Osteoblast (primary cell): ENCODE data around the gene ARHGEF35. TPM values are rescaled to one million over a fixed set of nuclear protein-coding genes. Genes with fewer than 3 reads are reported as not detected.
"Not testable (repeated sequence)": the region's sequence is repeated elsewhere in the genome, so short reads cannot be mapped to it uniquely, and the experiment has no call there.

ENCODE experiments used
- DNase-seq: peaks from one replicate; pipeline ENCODE4 v3.0.0; 2011; ENCODE audit warnings: low spot score, mixed read lengths; ENCODE audit not compliant: insufficient read length; ENCODE audit errors: missing footprints
- H2AFZ ChIP-seq: 2 replicates; pipeline ENCODE4 v1.6.0; 2011; ENCODE audit warnings: mild to moderate bottlenecking, low read length
- H3K27ac ChIP-seq: 2 replicates; pipeline ENCODE4 v1.5.1; 2011; ENCODE audit warnings: mild to moderate bottlenecking, low read depth, low read length, moderate library complexity
- H3K27me3 ChIP-seq: 2 replicates; pipeline ENCODE4 v1.6.0; 2012; ENCODE audit warnings: mild to moderate bottlenecking, control low read depth, inconsistent platforms, low read length, moderate library complexity; ENCODE audit not compliant: insufficient read depth
- H3K36me3 ChIP-seq: 2 replicates; pipeline ENCODE4 v1.5.1; 2011; ENCODE audit warnings: mild to moderate bottlenecking, low read length, control low read depth, moderate library complexity; ENCODE audit not compliant: insufficient read depth
- H3K4me1 ChIP-seq: 2 replicates; pipeline ENCODE4 v1.5.1; 2011; ENCODE audit warnings: mild to moderate bottlenecking, low read length, control low read depth, moderate library complexity; ENCODE audit not compliant: insufficient read depth
- H3K4me2 ChIP-seq: 2 replicates; pipeline ENCODE4 v1.6.0; 2011; ENCODE audit warnings: mild to moderate bottlenecking, low read length; ENCODE audit not compliant: insufficient read depth
- H3K4me3 ChIP-seq: fragments of 200-600 bp; sonication (generic); 3 replicates; pipeline ENCODE4 v1.5.1; 2012; ENCODE audit warnings: mild to moderate bottlenecking, low read length, inconsistent platforms; ENCODE audit not compliant: insufficient read depth
- H3K79me2 ChIP-seq: 2 replicates; pipeline ENCODE4 v1.6.0; 2012; ENCODE audit warnings: mild to moderate bottlenecking, low read length, control low read depth, inconsistent platforms; ENCODE audit not compliant: insufficient read depth
- H3K9me3 ChIP-seq: 2 replicates; pipeline ENCODE4 v1.5.1; 2011; ENCODE audit warnings: low read depth, low read length, control low read depth
- H4K20me1 ChIP-seq: 2 replicates; pipeline ENCODE4 v1.6.0; 2012; ENCODE audit warnings: mild to moderate bottlenecking, low read length, control low read depth; ENCODE audit not compliant: insufficient read depth
- CTCF ChIP-seq: IDR thresholded peaks from 2 replicates; pipeline ENCODE4 v1.5.1; 2011; ENCODE audit warnings: mild to moderate bottlenecking, low read depth, low read length, moderate library complexity; ENCODE audit errors: extremely low read depth
- total RNA-seq: library from RNA; depleted of rRNA; stranded (reverse); fragments of >200 nt; gene quantifications from 2 replicates; pipeline ENCODE4 v1.2.3, GENCODE V29; 2012

The ARHGEF35 gene
- total RNA-seq, 1 donor = 3.6 TPM

- H3K27ac ChIP-seq, H3K36me3 ChIP-seq, H3K27me3 ChIP-seq: not testable (repeated sequence)
These were observed 1.9 kb downstream of the ARHGEF35 start for GRCh38 chr7:144193782-144194181.

GRCh38 chr7:144188578-144189171 is 7.0 kb downstream of the ARHGEF35 start:
- not testable (repeated sequence) for H4K20me1 ChIP-seq, H3K79me2 ChIP-seq, H3K4me3 ChIP-seq, H3K4me2 ChIP-seq, H3K9me3 ChIP-seq, H2AFZ ChIP-seq, H3K27me3 ChIP-seq, H3K4me1 ChIP-seq, DNase-seq, H3K27ac ChIP-seq, H3K36me3 ChIP-seq

More at GRCh38 chr7:144193782-144194181, 1.9 kb downstream of the ARHGEF35 start:
- not testable (repeated sequence) for H3K4me2 ChIP-seq, H3K4me3 ChIP-seq, H4K20me1 ChIP-seq, H2AFZ ChIP-seq, H3K4me1 ChIP-seq, H3K9me3 ChIP-seq, H3K79me2 ChIP-seq, DNase-seq

- H4K20me1 ChIP-seq, H3K36me3 ChIP-seq, H3K4me3 ChIP-seq: not testable (repeated sequence)
These were observed 7.8 kb downstream of the ARHGEF35 start for GRCh38 chr7:144187848-144188247.

GRCh38 chr7:144183166-144183565 is 12.5 kb downstream of the ARHGEF35 start, which contains the start of gene CTAGE4:
Gene CTAGE4, plus strand, starts transcription at chr7:144183466. Its CDS starts 38 bp downstream, at chr7:144183504.
- H3K79me2 ChIP-seq, H3K27me3 ChIP-seq, H4K20me1 ChIP-seq, H3K4me1 ChIP-seq, H3K4me3 ChIP-seq, H3K27ac ChIP-seq, H3K36me3 ChIP-seq, H3K4me2 ChIP-seq, H3K9me3 ChIP-seq, H2AFZ ChIP-seq, DNase-seq: not testable (repeated sequence)

More at GRCh38 chr7:144187848-144188247, 7.8 kb downstream of the ARHGEF35 start:
- not testable (repeated sequence) for H3K79me2 ChIP-seq, H3K27ac ChIP-seq, H3K9me3 ChIP-seq, H2AFZ ChIP-seq, H3K27me3 ChIP-seq, H3K4me1 ChIP-seq, DNase-seq, H3K4me2 ChIP-seq

GRCh38 chr7:144179165-144179479 is 16.5 kb downstream of the ARHGEF35 start:
- not testable (repeated sequence) for H3K79me2 ChIP-seq, H3K4me1 ChIP-seq, H3K9me3 ChIP-seq, H3K36me3 ChIP-seq, H3K4me3 ChIP-seq, H3K27ac ChIP-seq, H3K27me3 ChIP-seq, H3K4me2 ChIP-seq, DNase-seq, H2AFZ ChIP-seq, H4K20me1 ChIP-seq

GRCh38 chr7:144178380-144179164 is 17.1 kb downstream of the ARHGEF35 start:
- H3K4me3 ChIP-seq, H3K4me2 ChIP-seq, H3K36me3 ChIP-seq, H3K9me3 ChIP-seq, H4K20me1 ChIP-seq, H3K27me3 ChIP-seq, H2AFZ ChIP-seq, H3K79me2 ChIP-seq, H3K4me1 ChIP-seq, DNase-seq, H3K27ac ChIP-seq: not testable (repeated sequence)
- TF ChIP-seq CTCF = peak; percentile 39
